Stimulated activated CD4-positive, alpha-beta T cell treated with anti-CD3 and anti-CD28 coated beads, TNF-alpha, amount 100 ng/mL, for 48 hours (primary cell): ENCODE measurements around the gene LSM14B.

Experiments
- DNase-seq, 3 donors: peaks; one replicate each; pipeline ENCODE4 v3.0.0-alpha.2; 2020; ENCODE audit warnings: low read depth in 3 of 3

Gene LSM14B

GRCh38 chr20:62132421-62132820 is 10.1 kb downstream of the LSM14B start:
- DNase-seq = no peak

GRCh38 chr20:62133051-62133845 is 11.0 kb downstream of the LSM14B start:
- no peak for DNase-seq

- DNase-seq = no peak
These were observed 11.6 kb downstream of the LSM14B start for GRCh38 chr20:62133864-62134263.

- DNase-seq = no peak
These were observed 12.5 kb downstream of the LSM14B start for GRCh38 chr20:62134735-62135231.

- DNase-seq = no peak
These were observed 13.4 kb downstream of the LSM14B start for GRCh38 chr20:62135573-62136266.

- peak in 1 of 3 donors; percentile 23 for DNase-seq
These were observed 14.2 kb downstream of the LSM14B start for GRCh38 chr20:62136283-62137091.

- DNase-seq = no peak
These were observed 14.8 kb downstream of the LSM14B start for GRCh38 chr20:62137092-62137384.

- no peak for DNase-seq
These were observed 15.4 kb downstream of the LSM14B start for GRCh38 chr20:62137478-62138203.

GRCh38 chr20:62138204-62138543 is 15.9 kb downstream of the LSM14B start:
- no peak for DNase-seq

- no peak for DNase-seq
These were observed 16.6 kb downstream of the LSM14B start for GRCh38 chr20:62138912-62139311.

- DNase-seq = no peak
These were observed 17.4 kb downstream of the LSM14B start for GRCh38 chr20:62139636-62140035.

GRCh38 chr20:62141043-62141396 is 18.7 kb downstream of the LSM14B start:
- no peak for DNase-seq

- DNase-seq = no peak
These were observed 19.3 kb downstream of the LSM14B start for GRCh38 chr20:62141397-62142251.

GRCh38 chr20:62142252-62143080 is 20.2 kb downstream of the LSM14B start:
- DNase-seq = no peak

- DNase-seq = peak; percentile 73 to 78 (median 76)
These were observed 21.0 kb downstream of the LSM14B start, which contains the start of the genes PSMA7 and SS18L1 for GRCh38 chr20:62143081-62143956. Gene PSMA7, minus strand, starts transcription at chr20:62143394. Its CDS starts 91 bp downstream, at chr20:62143303. Gene SS18L1, plus strand, starts transcription at chr20:62143769. Its CDS starts 52 bp downstream, at chr20:62143821.

- DNase-seq = peak in 1 of 3 donors; percentile 34
These were observed 21.9 kb downstream of the LSM14B start for GRCh38 chr20:62143957-62144825.

- DNase-seq = no peak
These were observed 23.4 kb downstream of the LSM14B start for GRCh38 chr20:62145688-62146018.
